GM12878 (cell line): Measurements from ENCODE around the gene SETBP1. TPM values are rescaled to one million over a fixed set of nuclear protein-coding genes. Genes with fewer than 3 reads are reported as not detected.

ENCODE experiments used
- ATAC-seq: fragments of 200-7000 bp; cut with Tn5 transposase; 3 replicates; pipeline ENCODE4 v1.9.1; 2020; ENCODE audit warnings: mild to moderate bottlenecking, moderate library complexity
- BruUV-seq: library from RNA; stranded (reverse); fragments of 400-500 nt; replicated peaks from 2 replicates; lab custom pipeline; 2021; lab: Mats Ljungman, UMichigan
- CTCF ChIA-PET: fragments of 300-600 bp; sonication (Branson Sonifier 250); formaldehyde crosslinking; extraction: SDS; loops from one replicate; lab custom pipeline; 2021; ENCODE audit warnings: inconsistent platforms; lab: Yijun Ruan, JAX
- POLR2A ChIA-PET: fragments of 350-600 bp; formaldehyde crosslinking; extraction: SDS; loops from one replicate; lab custom pipeline; 2021; ENCODE audit warnings: inconsistent platforms; lab: Charles Lee
- RAD21 ChIA-PET: fragments of 300-600 bp; sonication (Branson Sonifier 250); formaldehyde crosslinking; loops from one replicate; lab custom pipeline; 2023; ENCODE audit warnings: antibody characterized with exemption; ENCODE audit not compliant: unreplicated experiment; lab: Charles Lee
- SMC1A ChIA-PET: fragments of 300-600 bp; sonication (Branson Sonifier 250); formaldehyde crosslinking; loops from one replicate; lab custom pipeline; 2023; ENCODE audit not compliant: unreplicated experiment, uncharacterized antibody; lab: Charles Lee
- DNase-seq: peaks from one replicate; pipeline ENCODE4 v3.0.0-alpha.2; 2011; ENCODE audit warnings: low read depth, low spot score
- FAIRE-seq: peaks from 3 replicates; lab custom pipeline; 2011; peaks lifted over from hg19 to GRCh38; lab: Jason Lieb, UNC
- H2AFZ ChIP-seq: 2 replicates; pipeline ENCODE4 v1.6.0; 2011; ENCODE audit warnings: low read depth, low read length, control low read depth; ENCODE audit not compliant: control insufficient read depth
- H3K27ac ChIP-seq: 2 replicates; pipeline ENCODE4 v1.5.1; 2011; ENCODE audit warnings: control low read depth; ENCODE audit not compliant: control insufficient read depth, insufficient read depth
- H3K27me3 ChIP-seq, 2 experiments: replicated peaks in 1 of 2; 2 replicates each; pipeline versions ENCODE4 v1.6.0 to v1.6.1; 2011; ENCODE audit warnings: low read length in 1 of 2; ENCODE audit not compliant: control insufficient read depth in 2 of 2, insufficient read depth in 2 of 2
- H3K36me3 ChIP-seq, 2 experiments: 2 replicates each; pipeline ENCODE4 v1.5.1; 2011; ENCODE audit warnings: low read length in 1 of 2; ENCODE audit not compliant: control insufficient read depth in 2 of 2, insufficient read depth in 2 of 2
- H3K4me1 ChIP-seq: 2 replicates; pipeline ENCODE4 v1.6.1; 2011; ENCODE audit warnings: mild to moderate bottlenecking, low read length, moderate library complexity, mixed read lengths; ENCODE audit not compliant: control insufficient read depth, insufficient read depth
- H3K4me2 ChIP-seq: 2 replicates; pipeline ENCODE4 v1.6.0; 2011; ENCODE audit warnings: control low read depth; ENCODE audit not compliant: control insufficient read depth, insufficient read depth
- H3K4me3 ChIP-seq: fragments of 200-600 bp; sonication (generic); 2 replicates; pipeline ENCODE4 v1.5.1; 2016
- H3K79me2 ChIP-seq: 2 replicates; pipeline ENCODE4 v1.6.0; 2011; ENCODE audit warnings: low read length; ENCODE audit not compliant: control insufficient read depth, insufficient read depth
- H3K9ac ChIP-seq: 2 replicates; pipeline ENCODE4 v1.8.0; 2011; ENCODE audit warnings: low read length, control low read depth, mixed read lengths; ENCODE audit not compliant: control insufficient read depth, insufficient read depth
- H3K9me3 ChIP-seq: replicated peaks from 3 replicates; pipeline ENCODE4 v1.5.1; 2011; ENCODE audit warnings: mild to moderate bottlenecking, low read length; ENCODE audit not compliant: control insufficient read depth, insufficient read depth
- H4K20me1 ChIP-seq: 2 replicates; pipeline ENCODE4 v1.6.0; 2011; ENCODE audit not compliant: control insufficient read depth, insufficient read depth
- ASH2L ChIP-seq: fragments of 300-600, 200-600 bp; sonication (generic); IDR thresholded peaks from 2 replicates; pipeline ENCODE4 v1.6.1; 2017; ENCODE audit warnings: low read depth, mild to moderate bottlenecking, borderline replicate concordance
- BRCA1 ChIP-seq: IDR thresholded peaks from 2 replicates; pipeline ENCODE4 v1.6.1; 2011; ENCODE audit warnings: low read depth, low read length, improper control_type of control experiment
- CUX1 ChIP-seq: IDR thresholded peaks from 2 replicates; pipeline ENCODE4 v1.6.1; 2012; ENCODE audit warnings: improper control_type of control experiment, low read depth, low read length; ENCODE audit not compliant: insufficient replicate concordance
- ETV6 ChIP-seq, 2 experiments: fragments of 450-650 bp in 1 of 2; IDR thresholded peaks in 1 of 2; conservative IDR thresholded peaks in 1 of 2; 2 replicates each; pipeline ENCODE4 v1.6.1; 2014; ENCODE audit warnings: antibody characterized with exemption in 1 of 2, borderline replicate concordance in 1 of 2, low read depth in 1 of 2, mild to moderate bottlenecking in 1 of 2, moderate library complexity in 1 of 2
- EZH2 ChIP-seq: IDR thresholded peaks from 2 replicates; pipeline ENCODE4 v1.6.1; 2012; ENCODE audit warnings: low read depth, mild to moderate bottlenecking, control low read depth, inconsistent platforms, low read length, borderline replicate concordance; ENCODE audit not compliant: control insufficient read depth
- IKZF1 ChIP-seq: fragments of 450-650 bp; conservative IDR thresholded peaks from 2 replicates; pipeline ENCODE4 v1.6.1; 2017; ENCODE audit warnings: antibody characterized with exemption, mild to moderate bottlenecking
- MYC ChIP-seq: IDR thresholded peaks from 2 replicates; pipeline ENCODE4 v1.6.1; 2011; ENCODE audit warnings: mild to moderate bottlenecking, low read length, moderate library complexity, inconsistent platforms; ENCODE audit not compliant: insufficient read depth, insufficient replicate concordance, insufficient read length, severe bottlenecking
- NR2F1 ChIP-seq: fragments of 450-650 bp; conservative IDR thresholded peaks from 2 replicates; pipeline ENCODE4 v1.6.1; 2017; ENCODE audit warnings: mild to moderate bottlenecking
- PBX3 ChIP-seq: IDR thresholded peaks from 2 replicates; pipeline ENCODE4 v1.6.1; 2011; ENCODE audit warnings: mild to moderate bottlenecking, low read depth, low read length, moderate library complexity; ENCODE audit not compliant: insufficient replicate concordance
- RAD21 ChIP-seq: IDR thresholded peaks from 2 replicates; pipeline ENCODE4 v1.6.1; 2011; ENCODE audit warnings: mild to moderate bottlenecking, low read depth, low read length, moderate library complexity; ENCODE audit not compliant: insufficient read depth
- RELB ChIP-seq: fragments of 450-650 bp; IDR thresholded peaks from 2 replicates; pipeline ENCODE4 v1.6.1; 2017; ENCODE audit warnings: low read depth, mild to moderate bottlenecking, moderate library complexity
- WGBS: methylation state at CpG from one replicate; pipeline ENCODE4 v1.1.6; 2016; ENCODE audit warnings: low lambda C conversion rate; ENCODE audit not compliant: insufficient replicate concordance, insufficient coverage; ENCODE audit errors: missing lambda C conversion rate; 5-methylcytosine and 5-hydroxymethylcytosine counted together
- in situ Hi-C: fragments of 300-500 bp; cut with MboI; formaldehyde crosslinking; loops from 9 replicates; pipeline ENCODE4 v1.14.3; 2018; ENCODE audit warnings: mixed read lengths
- intact Hi-C: fragments of 100-400 bp; cut with micrococcal nuclease; formaldehyde crosslinking; loops from one replicate; pipeline ENCODE4 v1.14.2; 2022; ENCODE audit not compliant: unreplicated experiment
- polyA plus RNA-seq, 11 experiments: library from polyadenylated mRNA; depleted of rRNA in 4 of 11; unstranded in 6 of 11; stranded (reverse) in 5 of 11; fragments of >200 nt; fragmentation: Nextera tagmentation in 4 of 11; fragmentation: Illumina TruSeq in 1 of 11; extraction: Ambion mirVana in 4 of 11; extraction: Trizol in 1 of 11; gene quantifications; 1 replicate in 1 of 11; 2 replicates in 10 of 11; pipeline versions ENCODE4 v1.2.1 to v1.2.3, GENCODE V29; 2011 to 2016; ENCODE audit warnings: inconsistent platforms in 2 of 11, missing spikeins in 2 of 11, low read depth in 1 of 11
- total RNA-seq, 4 experiments: library from RNA; depleted of rRNA in 3 of 4; stranded (reverse); fragments of >200 nt in 3 of 4; fragmentation: Illumina TruSeq in 1 of 4; extraction: Trizol in 1 of 4; gene quantifications; 2 replicates each; pipeline versions ENCODE4 v1.2.1 to v1.2.3, GENCODE V29; 2013 to 2021

SETBP1 gene
- total and polyA plus RNA-seq, 10 of the 15 experiments (the other 5 are each of a cell fraction or from before 2014, with no cell fraction given) = 0.99 to 29.7 (median 8.3) TPM

GRCh38 chr18:44681076-44681970 is 635 bp downstream of the SETBP1 start:
- no peak for FAIRE-seq
- H3K4me2 ChIP-seq = peak overlapping the region; percentile 94
- BruUV-seq = TSS peak; percentile 77
- TF ChIP-seq RELB (peak; percentile 52), IKZF1 (peak; percentile 14), ETV6 (conservative IDR thresholded peaks at IDR 0.05 in 1 of 2, IDR thresholded peaks at IDR 0.05 in 1 of 2; ENCODE audit: borderline replicate concordance in 1 of 2, low read depth in 1 of 2) (0 out of 4 replicates have a peak, but pooled peaks of 1 of the 2 experiments have one; percentile 24), PBX3 (no peak), BRCA1 (no peak), ASH2L (no peak), NR2F1 (no peak), CUX1 (peak; percentile 40), RAD21 (peak; percentile 32; the same call in 1 of the 2 replicates), MYC (no peak), EZH2 (0 out of 2 replicates have a peak, but pooled peaks have one; percentile 62)

More at GRCh38 chr18:44681076-44681970, 635 bp downstream of the SETBP1 start:
- under 1% methylated on average over 24 of the region's 24 CpGs for WGBS
- Histone ChIP-seq H3K27ac (peak overlapping the region; percentile 68), H3K36me3 (no peaks in the 10 kb centered on the region; a peak in 1 of 4 replicates), H3K4me3 (peak overlapping the region; percentile 75), H4K20me1 (no peaks in the 10 kb centered on the region), H2AFZ (no peak overlapping the region), H3K27me3 (0 out of 4 replicates have a peak, but pooled peaks cover 0 to 3% of the 10 kb centered on the region in 2 experiments), H3K9ac (peak overlapping the region; percentile 72), H3K9me3 (no peaks in the 10 kb centered on the region), H3K79me2 (peaks cover 22% of the 10 kb centered on the region), H3K4me1 (peaks cover 20% of the 10 kb centered on the region)
- SMC1A ChIA-PET = interaction anchor here (0.8 to 3.9 kb wide), 21 partner anchors 8 to 527 kb away, joined by 3 to 37 read pairs (median 5); no protein-coding TSS in a partner anchor
- intact Hi-C loops (loop anchor here (1.0 to 5.0 kb wide), 2 partner anchors 119 to 291 kb away; no protein-coding TSS in a partner anchor), in situ Hi-C loops (no loop called here)
- RAD21 ChIA-PET = interaction anchor here (0.6 to 6.0 kb wide), 30 partner anchors 10 to 532 kb away, joined by 3 to 63 read pairs (median 5); no protein-coding TSS in a partner anchor
- no peak for ATAC-seq
- DNase-seq = no peak
- CTCF ChIA-PET = interaction anchor here (0.5 to 3.1 kb wide), 17 partner anchors 9 to 531 kb away, joined by 3 to 21 read pairs (median 4); no protein-coding TSS in a partner anchor
- POLR2A ChIA-PET = interaction anchor here (1.4 to 1.6 kb wide), 2 partner anchors 78 to 116 kb away, joined by 4 to 5 read pairs; no protein-coding TSS in a partner anchor
